Lung (tissue), 12 donors: ENCODE measurements around the gene ABCA10. TPM values are rescaled to one million over a fixed set of nuclear protein-coding genes. Genes with fewer than 3 reads are reported as not detected.
A peak's percentile ranks its signal among the peaks of the same experiment; 100 is the strongest.

ENCODE experiments used
- ATAC-seq: fragments of 200-7000 bp; cut with Tn5 transposase; one replicate; pipeline ENCODE4 v1.9.1; 2020; ENCODE audit warnings: moderate number of reproducible peaks; ENCODE audit not compliant: insufficient read depth, low FRiP score
- DNase-seq, 3 donors: peaks; one replicate each; pipeline ENCODE4 v3.0.0-alpha.2; 2013 to 2017
- H3K27ac ChIP-seq, 2 donors: one replicate each; pipeline ENCODE4 v1.5.1; 2013; ENCODE audit warnings: mild to moderate bottlenecking in 2 of 2, moderate library complexity in 2 of 2, control low read depth in 1 of 2, inconsistent platforms in 1 of 2, low read depth in 1 of 2, low read length in 1 of 2
- H3K27me3 ChIP-seq, 3 donors: one replicate each; pipeline ENCODE4 v1.5.1; 2013; ENCODE audit warnings: low read length in 2 of 3; ENCODE audit not compliant: control insufficient read depth in 3 of 3, insufficient read depth in 3 of 3
- H3K36me3 ChIP-seq, 4 donors: one replicate each; pipeline ENCODE4 v1.5.1; 2013; ENCODE audit warnings: low read length in 4 of 4, mild to moderate bottlenecking in 1 of 4, moderate library complexity in 1 of 4; ENCODE audit not compliant: control insufficient read depth in 4 of 4, insufficient read depth in 4 of 4
- H3K4me1 ChIP-seq, 5 donors: one replicate each; pipeline ENCODE4 v1.5.1; 2013; ENCODE audit warnings: low read length in 5 of 5, mild to moderate bottlenecking in 2 of 5, moderate library complexity in 1 of 5; ENCODE audit not compliant: control insufficient read depth in 5 of 5, insufficient read depth in 5 of 5
- H3K4me3 ChIP-seq: one replicate; pipeline ENCODE4 v1.5.1; 2013; ENCODE audit warnings: mild to moderate bottlenecking, control low read depth, moderate library complexity
- H3K9ac ChIP-seq, 2 donors: one replicate each; pipeline ENCODE4 v1.5.1; 2013; ENCODE audit warnings: low read length in 2 of 2, control low read depth in 1 of 2; ENCODE audit not compliant: insufficient read depth in 1 of 2
- H3K9me3 ChIP-seq, 4 donors: one replicate each; pipeline ENCODE4 v1.5.1; 2013; ENCODE audit warnings: low read length in 3 of 4, mild to moderate bottlenecking in 1 of 4, moderate library complexity in 1 of 4; ENCODE audit not compliant: control insufficient read depth in 4 of 4, insufficient read depth in 3 of 4
- WGBS, 2 donors: extraction: QIAGEN DNeasy Blood & Tissue Kit; methylation state at CpG; one replicate each; pipeline ENCODE4 v1.1.7; 2013; 5-methylcytosine and 5-hydroxymethylcytosine counted together
- polyA plus RNA-seq, 2 donors: library from polyadenylated mRNA; stranded (reverse); fragments of 200-250 nt; gene quantifications; one replicate each; pipeline ENCODE4 v1.2.1, GENCODE V29; 2013
- total RNA-seq, 2 donors: library from RNA; depleted of rRNA in 1 of 2; stranded (reverse); fragments of >200 nt in 1 of 2; gene quantifications; one replicate each; pipeline ENCODE4 v1.2.1, GENCODE V29; 2014 to 2021
- TF ChIP-seq, protein P1 (sequence below): IDR thresholded peaks from 2 replicates; pipeline ENCODE4 v1.5.1; 2012; ENCODE audit warnings: mild to moderate bottlenecking; ENCODE audit errors: control extremely low read depth, extremely low read depth
- donor health status: control.
- donor health status: control.
- donor health status: Bipolar disorder and iron deficiency.
- donor health status: healthy.
- donor health status: DM: yes; HTN: yes; CAD: no.

ABCA10 gene
- total and polyA plus RNA-seq, 4 donors = 0.29 to 26.6 (median 7.2) TPM

DNA sequence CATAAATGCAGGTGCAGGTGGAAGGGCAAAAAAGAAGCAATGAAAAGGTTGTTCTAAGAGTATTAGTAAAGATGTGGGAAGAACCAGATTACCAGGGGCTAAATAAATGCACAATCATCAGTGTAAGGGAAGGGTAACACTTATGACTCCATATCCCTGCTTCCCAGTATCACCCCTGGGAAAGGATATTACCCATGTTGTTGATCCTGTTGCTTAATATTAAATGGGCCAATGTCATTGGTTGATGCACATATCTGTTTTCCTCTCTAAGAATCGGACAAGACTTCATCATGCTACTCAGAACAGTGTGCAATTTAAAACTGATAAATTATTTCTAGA, 52.2 kb downstream of the ABCA10 start:
- no peak overlapping the region for H3K4me3 ChIP-seq
- no peak overlapping the region for H3K27ac ChIP-seq
- WGBS, 2 donors = 82 to 85% methylated on average over 1 of the region's 1 CpG
- no peak for DNase-seq
- H3K9me3 ChIP-seq = no peaks in the 10 kb centered on the region
- no peaks in the 10 kb centered on the region for H3K27me3 ChIP-seq
- TF ChIP-seq, protein P1, sequence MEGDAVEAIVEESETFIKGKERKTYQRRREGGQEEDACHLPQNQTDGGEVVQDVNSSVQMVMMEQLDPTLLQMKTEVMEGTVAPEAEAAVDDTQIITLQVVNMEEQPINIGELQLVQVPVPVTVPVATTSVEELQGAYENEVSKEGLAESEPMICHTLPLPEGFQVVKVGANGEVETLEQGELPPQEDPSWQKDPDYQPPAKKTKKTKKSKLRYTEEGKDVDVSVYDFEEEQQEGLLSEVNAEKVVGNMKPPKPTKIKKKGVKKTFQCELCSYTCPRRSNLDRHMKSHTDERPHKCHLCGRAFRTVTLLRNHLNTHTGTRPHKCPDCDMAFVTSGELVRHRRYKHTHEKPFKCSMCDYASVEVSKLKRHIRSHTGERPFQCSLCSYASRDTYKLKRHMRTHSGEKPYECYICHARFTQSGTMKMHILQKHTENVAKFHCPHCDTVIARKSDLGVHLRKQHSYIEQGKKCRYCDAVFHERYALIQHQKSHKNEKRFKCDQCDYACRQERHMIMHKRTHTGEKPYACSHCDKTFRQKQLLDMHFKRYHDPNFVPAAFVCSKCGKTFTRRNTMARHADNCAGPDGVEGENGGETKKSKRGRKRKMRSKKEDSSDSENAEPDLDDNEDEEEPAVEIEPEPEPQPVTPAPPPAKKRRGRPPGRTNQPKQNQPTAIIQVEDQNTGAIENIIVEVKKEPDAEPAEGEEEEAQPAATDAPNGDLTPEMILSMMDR = no peak
- H3K9ac ChIP-seq = no peak overlapping the region
- ATAC-seq = no peak
- no peaks in the 10 kb centered on the region for H3K36me3 ChIP-seq
- H3K4me1 ChIP-seq = no peaks in the 10 kb centered on the region

GRCh38 chr17:69175625-69176456, 52.8 kb downstream of the ABCA10 start:
- no peak for ATAC-seq
- TF ChIP-seq, protein P1 = no peak

GRCh38 chr17:69175262-69175624, 53.4 kb downstream of the ABCA10 start:
- DNase-seq (no peak), ATAC-seq (no peak)
- Histone ChIP-seq H3K9ac (no peak overlapping the region), H3K27me3 (no peaks in the 10 kb centered on the region), H3K4me1 (no peaks in the 10 kb centered on the region), H3K9me3 (no peaks in the 10 kb centered on the region), H3K36me3 (no peaks in the 10 kb centered on the region), H3K27ac (no peak overlapping the region), H3K4me3 (no peak overlapping the region)
- 89 to 94% methylated on average over 4 of the region's 4 CpGs for WGBS, 2 donors
- TF ChIP-seq, protein P1 = no peak

More at GRCh38 chr17:69175625-69176456, 52.8 kb downstream of the ABCA10 start:
- DNase-seq = no peak
- Histone ChIP-seq H3K27me3 (no peaks in the 10 kb centered on the region), H3K4me1 (no peaks in the 10 kb centered on the region), H3K4me3 (no peak overlapping the region), H3K9me3 (no peaks in the 10 kb centered on the region), H3K27ac (peak overlapping the region in 1 of 2 donors; percentile 9), H3K9ac (no peak overlapping the region), H3K36me3 (no peaks in the 10 kb centered on the region)
- 79 to 84% methylated on average over 4 of the region's 4 CpGs for WGBS, 2 donors
